A549 (cell line): ENCODE data around the gene LY6G5B.

Experiments used
- CBX8 ChIP-seq: fragments of 200-600 bp; sonication (generic); IDR thresholded peaks from 2 replicates; pipeline ENCODE4 v1.6.1; 2016
- CEBPB ChIP-seq, 2 experiments: fragments of >200 bp in 1 of 2; sonication (Bioruptor Twin) in 1 of 2; formaldehyde crosslinking in 1 of 2; IDR thresholded peaks; 2 replicates each; pipeline ENCODE4 v1.6.1; 2012 to 2016
- TFCP2L1 ChIP-seq: fragments of 250-450 bp; sonication (Bioruptor Pico); IDR thresholded peaks from 2 replicates; pipeline ENCODE4 v1.5.0; 2021; ENCODE audit warnings: mild to moderate bottlenecking
- TF ChIP-seq, protein P1 (sequence below): fragments of >200 bp; sonication (Bioruptor Twin); formaldehyde crosslinking; IDR thresholded peaks from 3 replicates; pipeline ENCODE4 v1.5.1; 2016
- TF ChIP-seq, protein P2 (sequence below): fragments of 450-650 bp; IDR thresholded peaks from 2 replicates; pipeline ENCODE4 v1.6.1; 2014; ENCODE audit warnings: antibody characterized with exemption

DNA sequence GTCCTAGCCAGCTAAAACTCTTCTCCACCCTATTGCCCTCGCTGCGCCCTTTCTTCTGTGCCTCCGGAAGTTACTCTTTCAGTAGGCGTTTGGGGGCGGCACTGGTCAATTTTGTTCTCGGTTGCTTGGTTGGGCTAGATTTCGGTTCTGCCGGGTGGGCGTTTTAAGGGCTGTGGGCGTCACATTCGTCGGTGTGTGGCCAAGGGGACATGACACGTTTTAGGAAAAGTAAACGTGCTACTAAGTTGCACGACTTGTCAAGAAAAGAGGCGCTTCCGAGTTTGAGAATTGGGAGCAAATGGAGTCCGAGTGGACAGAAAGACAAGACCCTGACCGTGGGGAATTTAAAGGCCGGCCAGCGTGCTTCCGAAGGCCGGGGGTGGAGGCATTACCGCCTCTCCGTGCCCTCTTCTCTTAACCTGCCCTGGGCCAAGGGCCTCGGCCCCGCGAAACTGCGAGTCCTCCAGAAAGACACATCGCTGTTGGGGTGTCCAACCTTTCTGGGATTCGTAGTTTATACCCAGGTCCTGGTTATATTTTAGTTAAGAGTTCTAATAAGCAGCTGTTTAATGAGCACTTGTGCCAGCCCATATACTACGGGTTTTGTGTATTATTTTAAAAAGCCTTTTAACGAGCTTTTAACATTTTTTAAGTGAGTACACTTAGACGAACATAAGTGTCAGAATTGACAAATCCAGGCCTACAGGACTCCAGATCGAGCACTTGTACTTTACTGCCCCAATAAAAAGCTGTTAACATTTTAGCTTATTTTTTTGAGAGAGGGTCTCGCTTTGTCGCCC is 16.7 kb upstream of the LY6G5B start:
- TF ChIP-seq, protein P1, sequence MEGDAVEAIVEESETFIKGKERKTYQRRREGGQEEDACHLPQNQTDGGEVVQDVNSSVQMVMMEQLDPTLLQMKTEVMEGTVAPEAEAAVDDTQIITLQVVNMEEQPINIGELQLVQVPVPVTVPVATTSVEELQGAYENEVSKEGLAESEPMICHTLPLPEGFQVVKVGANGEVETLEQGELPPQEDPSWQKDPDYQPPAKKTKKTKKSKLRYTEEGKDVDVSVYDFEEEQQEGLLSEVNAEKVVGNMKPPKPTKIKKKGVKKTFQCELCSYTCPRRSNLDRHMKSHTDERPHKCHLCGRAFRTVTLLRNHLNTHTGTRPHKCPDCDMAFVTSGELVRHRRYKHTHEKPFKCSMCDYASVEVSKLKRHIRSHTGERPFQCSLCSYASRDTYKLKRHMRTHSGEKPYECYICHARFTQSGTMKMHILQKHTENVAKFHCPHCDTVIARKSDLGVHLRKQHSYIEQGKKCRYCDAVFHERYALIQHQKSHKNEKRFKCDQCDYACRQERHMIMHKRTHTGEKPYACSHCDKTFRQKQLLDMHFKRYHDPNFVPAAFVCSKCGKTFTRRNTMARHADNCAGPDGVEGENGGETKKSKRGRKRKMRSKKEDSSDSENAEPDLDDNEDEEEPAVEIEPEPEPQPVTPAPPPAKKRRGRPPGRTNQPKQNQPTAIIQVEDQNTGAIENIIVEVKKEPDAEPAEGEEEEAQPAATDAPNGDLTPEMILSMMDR: no peak
- TF ChIP-seq CEBPB (IDR thresholded peaks at IDR 0.05): no peak
- TF ChIP-seq, protein P2, sequence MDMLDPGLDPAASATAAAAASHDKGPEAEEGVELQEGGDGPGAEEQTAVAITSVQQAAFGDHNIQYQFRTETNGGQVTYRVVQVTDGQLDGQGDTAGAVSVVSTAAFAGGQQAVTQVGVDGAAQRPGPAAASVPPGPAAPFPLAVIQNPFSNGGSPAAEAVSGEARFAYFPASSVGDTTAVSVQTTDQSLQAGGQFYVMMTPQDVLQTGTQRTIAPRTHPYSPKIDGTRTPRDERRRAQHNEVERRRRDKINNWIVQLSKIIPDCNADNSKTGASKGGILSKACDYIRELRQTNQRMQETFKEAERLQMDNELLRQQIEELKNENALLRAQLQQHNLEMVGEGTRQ: no peak
- no peak for TF ChIP-seq CBX8
- no peak for TF ChIP-seq TFCP2L1 (CRISPR knock-in tag)
